GM19438 (cell line): ENCODE measurements around the gene USP49.
"Not testable (repeated sequence)": the region's sequence is repeated elsewhere in the genome, so short reads cannot be mapped to it uniquely, and the experiment has no call there.

ENCODE experiments used
- ATAC-seq: cut with Tn5 transposase; IDR thresholded peaks from one replicate; pipeline ENCODE4 v1.9.1; 2021; ENCODE audit warnings: low read depth; ENCODE audit not compliant: unreplicated experiment

USP49 gene

DNA sequence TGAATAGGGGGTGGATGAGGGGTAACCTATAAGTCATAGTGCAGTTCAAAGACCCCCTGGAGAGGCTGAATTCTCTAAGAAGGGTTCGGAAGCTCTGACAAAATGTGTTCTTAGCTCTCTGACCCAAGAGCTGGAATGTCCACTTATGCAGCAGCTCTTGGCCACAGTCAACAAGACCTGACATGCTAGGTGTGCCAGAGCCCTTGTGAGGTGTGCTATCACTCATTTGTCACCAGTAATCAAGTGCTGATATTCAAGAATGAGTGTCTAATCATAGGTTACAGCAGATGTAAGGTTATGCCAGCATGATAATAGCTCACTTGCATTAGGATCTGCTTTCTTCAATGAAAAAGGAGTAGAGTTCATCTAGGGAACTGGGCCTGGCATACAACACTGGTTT, 79.6 kb downstream of the USP49 start:
- ATAC-seq: no peak

DNA sequence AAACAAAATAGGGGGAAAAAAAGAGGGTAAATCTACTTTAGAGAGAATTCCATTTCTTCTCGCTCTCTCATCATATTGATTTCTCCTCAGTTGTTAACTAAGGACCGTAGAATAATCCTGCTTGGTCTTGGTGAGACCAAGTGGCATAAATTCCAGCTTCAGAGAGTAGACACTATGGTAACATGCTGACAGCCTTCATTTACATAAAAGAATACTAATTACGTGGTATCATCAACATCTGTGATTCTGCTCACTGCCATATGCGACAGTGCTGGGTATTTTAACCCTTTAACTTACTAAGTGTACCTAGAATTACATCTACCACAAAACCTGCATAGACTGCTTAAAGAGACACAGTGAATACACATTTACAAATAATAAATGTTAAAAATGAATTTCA, 80.5 kb downstream of the USP49 start:
- ATAC-seq: no peak

DNA sequence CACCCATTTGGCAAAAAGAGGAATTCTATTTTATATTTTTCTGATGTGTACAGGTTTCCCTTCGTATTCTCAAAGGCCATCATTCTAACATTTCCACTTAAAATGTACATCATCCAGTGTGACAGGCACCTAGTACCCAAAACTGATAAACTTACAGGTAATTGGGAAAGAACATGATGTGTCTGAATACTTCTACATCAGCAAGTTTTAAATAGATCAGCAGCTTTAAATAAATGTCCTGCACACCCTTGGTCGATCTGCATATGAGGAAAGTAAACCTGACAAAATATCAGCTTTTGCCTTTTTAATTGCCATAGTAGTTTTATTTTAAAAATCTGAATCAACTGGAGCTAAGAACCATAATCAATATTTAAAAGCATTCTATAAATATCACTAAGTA, 81.2 kb downstream of the USP49 start:
- no peak for ATAC-seq

DNA sequence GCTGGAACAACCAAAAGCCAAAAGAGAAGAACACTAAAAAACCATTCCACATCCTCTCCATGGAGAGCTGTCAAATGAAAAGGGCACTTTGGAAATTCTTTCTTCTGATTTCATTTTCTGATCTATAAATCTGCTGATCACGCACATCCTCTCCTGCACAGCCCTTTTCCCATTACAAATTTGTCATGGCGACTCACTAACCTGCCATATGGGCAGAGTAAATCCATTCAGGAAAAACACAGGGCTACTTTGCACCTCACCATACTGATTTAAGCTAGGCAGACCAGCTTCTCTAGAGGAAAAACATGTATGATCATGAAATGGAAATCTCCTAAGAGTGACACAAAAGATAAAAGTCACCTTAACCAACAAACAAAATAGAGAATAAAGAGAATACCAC, 81.7 kb downstream of the USP49 start:
- ATAC-seq: no peak

DNA sequence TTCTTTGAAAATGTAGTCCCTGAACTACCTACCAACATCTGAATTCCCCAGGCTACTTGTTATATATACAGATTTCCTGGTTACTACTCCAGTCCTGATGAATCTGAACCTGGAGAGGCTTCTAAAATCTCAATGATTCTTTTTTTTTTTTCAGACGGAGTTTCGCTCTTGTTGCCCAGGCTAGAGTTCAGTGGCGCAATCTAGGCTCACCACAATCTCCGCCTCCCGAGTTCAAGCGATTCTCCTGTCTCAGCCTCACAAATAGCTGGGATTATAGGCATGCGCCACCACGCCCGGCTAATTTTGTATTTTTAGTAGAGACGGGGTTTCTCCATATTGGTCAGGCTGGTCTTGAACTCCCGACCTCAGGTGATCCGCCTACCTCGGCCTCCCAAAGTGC, 83.2 kb downstream of the USP49 start:
- not testable (repeated sequence) for ATAC-seq

DNA sequence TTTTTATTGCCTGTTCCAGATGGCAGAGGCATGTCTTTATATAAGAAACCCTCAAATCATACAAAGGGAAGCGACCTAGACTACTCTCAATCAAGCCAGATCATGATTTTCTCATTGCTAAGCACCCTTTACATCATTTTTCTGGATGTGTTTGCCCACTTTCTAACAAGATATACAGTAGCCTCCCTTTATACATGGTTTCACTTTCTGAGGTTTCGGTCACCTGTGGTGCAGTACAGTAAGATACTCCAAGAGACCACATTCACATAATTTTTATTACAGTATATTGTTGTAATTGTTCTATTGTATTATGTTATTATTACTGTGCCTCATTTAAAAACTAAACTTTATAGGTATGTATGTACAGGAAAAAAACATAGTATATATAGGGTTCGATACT, 84.1 kb downstream of the USP49 start:
- no peak for ATAC-seq

DNA sequence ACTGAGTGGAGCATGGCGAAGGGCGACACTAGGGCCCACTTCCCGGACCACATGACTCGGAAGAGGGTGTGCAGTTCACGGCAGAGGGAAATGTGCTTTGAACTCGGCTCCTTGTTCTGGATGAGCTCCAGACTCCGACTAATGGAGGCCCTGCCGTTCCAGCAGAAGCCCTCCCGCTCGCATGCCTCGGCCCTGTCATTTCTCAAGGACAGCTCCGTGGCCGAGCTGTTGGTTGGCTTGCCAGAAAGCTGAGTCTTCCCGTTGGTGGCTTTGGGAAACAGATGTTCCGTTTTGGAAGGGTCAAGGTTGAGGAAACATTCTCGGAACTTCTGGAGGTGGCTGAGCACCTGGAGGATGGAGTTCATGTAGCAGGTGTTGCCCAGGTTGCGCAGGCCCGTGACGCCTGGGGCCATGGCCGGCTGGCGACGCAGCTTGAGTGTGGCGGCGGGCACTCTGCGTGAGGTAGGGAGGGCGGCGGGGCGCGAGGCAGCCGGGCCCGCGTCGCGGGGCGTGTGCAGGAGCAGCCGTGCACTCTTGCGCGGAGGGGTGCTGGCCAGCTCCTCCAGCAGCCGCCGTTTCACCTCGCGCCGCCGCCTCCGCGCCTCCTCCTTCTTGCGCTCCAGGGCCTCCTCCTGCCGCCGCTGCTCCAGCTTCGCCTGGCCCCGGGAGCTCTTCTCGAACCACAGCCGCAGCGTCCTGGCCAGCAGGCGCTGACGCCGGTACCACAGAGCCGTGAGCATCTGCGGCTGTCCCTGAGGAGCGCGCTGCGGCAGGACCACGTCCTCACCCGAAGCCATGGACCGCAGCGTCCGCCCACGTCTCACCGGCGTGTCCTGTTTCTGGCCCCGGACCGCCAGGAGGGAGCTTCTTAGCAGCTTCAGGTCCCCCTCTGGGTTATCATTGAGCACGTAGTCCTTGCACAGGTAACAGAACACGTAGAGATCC, 89.1 kb downstream of the USP49 start:
- ATAC-seq: no peak

DNA sequence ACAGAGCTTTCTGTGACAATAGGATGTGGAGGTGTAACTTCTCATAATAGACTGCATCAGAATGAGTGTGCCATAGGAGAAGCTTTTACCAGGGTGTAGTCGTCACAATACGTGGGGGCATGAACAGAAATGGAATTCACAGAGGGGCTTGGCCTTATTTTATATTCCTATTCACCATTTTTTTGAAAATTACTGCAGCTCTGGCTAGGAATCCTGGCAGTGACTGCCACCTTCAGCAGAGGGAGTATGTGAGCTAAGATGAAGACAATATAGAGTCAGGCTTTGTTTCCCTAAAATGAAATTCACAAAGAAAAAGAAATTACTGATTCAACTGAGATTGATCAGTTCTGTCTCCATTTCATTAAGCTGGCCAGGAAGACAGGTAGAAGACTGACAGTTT, 93.8 kb downstream of the USP49 start:
- ATAC-seq: no peak

DNA sequence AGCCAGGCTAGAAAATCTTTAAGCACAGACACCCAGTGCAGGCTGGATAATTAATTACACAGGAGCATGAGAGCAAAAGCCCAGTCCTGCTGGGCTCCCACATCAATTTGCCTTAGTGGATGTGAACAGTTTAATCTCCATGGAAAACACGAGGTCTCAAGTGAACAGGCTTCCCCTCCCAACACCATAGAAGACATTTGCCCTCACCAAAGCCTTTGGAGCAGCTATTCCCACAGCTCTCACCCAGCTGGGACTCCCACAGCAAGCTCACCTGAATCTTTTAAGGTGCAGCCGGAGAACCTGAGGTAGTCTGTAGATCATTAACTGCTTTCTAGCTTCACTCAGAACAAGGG, 95.6 kb downstream of the USP49 start:
- no peak for ATAC-seq

DNA sequence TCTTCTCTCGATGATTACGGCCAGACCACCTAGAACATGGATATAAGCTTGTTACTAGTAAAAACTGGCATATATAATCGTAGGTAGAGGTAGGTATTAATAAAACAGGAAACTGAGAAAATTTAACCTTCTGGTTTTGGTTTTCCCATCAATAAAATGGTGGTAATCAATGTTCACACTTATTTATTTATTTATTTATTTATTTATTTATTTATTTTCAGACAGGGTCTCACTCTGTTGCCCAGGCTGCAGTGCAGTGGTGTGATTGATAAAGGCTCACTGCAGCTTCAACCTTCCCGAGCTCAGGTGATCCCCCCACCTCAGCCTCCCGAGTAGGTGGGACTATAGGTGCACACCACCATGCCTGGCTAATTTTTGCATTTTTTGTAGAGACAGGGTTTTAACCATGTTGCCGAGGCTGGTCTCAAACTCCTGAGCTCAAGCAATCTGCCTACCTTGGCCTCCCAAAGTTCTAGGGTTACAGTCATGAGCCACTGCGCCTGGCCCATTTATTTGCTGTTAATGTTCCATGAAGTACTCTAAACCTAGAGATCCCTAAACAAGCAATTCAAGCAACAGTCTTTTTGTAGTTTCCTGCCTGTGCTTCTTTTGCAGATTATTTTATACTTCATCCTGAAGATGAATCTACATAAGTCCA, 96.1 kb downstream of the USP49 start:
- ATAC-seq: no peak

DNA sequence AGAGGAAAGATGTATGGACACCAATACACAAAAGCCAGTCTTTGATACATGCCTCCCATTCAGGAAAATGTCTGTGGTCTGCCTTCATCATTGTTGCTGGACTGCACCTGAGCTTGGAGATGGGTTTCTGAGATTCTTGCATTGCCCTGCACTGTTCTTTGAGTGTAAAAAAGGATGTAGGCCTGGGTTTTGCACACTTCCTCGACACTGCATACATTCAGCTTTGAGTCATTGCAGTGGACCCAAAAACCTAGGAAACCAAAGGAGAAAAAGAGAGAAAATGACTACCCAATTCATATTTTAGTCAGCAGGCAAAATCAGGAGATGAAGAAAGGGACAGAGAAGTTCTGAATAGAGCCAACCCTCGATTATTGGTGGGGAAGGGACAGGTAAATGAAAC, 98.7 kb downstream of the USP49 start:
- ATAC-seq: no peak

DNA sequence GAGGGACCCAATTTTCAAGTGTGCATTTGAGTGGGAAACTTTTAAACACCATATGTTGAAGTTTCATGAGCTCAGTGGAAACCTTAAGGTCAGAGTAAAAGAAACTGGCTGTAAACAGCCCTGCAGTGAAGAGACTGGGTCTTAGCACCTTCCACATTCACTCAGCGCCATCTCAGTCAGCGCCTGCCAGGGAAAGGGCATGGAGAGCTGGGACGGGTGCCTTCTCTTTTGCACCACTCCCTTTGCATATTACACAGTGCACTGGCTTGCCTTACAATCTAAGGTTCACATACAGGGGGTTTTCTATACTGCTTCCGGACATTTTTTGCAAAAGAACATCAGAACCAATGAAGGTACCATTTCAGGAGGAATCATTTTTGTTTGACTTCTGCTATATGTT, 103.2 kb downstream of the USP49 start:
- no peak for ATAC-seq

DNA sequence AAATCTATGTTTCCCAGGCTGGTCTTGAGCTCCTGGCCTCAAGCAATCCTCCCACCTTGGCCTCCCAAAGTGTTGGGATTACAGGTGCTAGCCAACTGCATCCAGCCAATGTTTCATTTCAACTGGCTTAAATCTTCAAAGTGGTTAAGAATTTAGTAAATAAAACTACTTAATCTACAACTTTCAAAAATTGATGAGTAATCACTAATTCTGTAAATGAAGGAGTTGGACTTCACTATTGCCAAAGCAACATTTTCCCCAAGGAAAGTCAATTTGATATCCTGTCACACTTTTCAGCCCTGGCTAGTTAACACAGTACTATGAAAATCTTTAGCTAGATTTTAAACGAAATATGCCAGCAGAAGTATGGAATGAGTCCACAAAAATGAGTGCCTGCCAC, 103.9 kb downstream of the USP49 start:
- ATAC-seq: no peak

DNA sequence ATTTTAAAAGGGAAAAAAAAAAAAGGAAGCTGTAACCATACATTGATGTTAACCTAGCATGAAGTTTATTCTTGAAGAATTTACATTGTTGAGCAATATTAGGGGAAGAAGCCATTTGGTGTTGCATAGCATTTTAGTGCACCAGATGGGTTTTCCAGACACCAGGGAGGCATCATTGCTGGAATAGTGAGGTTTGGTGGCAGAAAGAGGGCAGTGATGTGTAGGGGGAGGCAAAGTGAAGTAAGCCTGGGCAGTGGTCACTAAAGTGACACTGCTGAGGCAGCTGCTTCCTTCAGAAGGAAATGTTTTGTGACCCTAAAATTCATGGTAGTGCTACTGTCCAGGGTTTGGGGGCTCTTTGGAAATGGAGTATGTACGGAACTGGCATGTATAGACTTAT, 105.1 kb downstream of the USP49 start:
- ATAC-seq: no peak

DNA sequence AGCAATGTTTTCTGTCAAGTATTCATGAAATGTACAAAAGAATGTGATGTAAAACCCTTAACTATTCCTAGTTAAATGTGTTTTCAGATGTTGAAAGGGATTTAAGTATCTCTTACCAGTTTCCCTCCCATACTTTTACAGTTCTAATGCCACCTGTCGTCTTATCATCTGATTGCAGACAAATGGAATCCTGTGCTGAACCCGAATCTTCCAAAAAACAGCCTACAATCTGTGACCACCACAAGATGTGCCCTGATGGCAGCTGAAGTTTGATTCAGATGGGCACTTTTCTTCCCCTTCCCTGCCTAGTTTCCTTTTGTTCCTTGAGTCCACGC, 105.8 kb downstream of the USP49 start:
- no peak for ATAC-seq

DNA sequence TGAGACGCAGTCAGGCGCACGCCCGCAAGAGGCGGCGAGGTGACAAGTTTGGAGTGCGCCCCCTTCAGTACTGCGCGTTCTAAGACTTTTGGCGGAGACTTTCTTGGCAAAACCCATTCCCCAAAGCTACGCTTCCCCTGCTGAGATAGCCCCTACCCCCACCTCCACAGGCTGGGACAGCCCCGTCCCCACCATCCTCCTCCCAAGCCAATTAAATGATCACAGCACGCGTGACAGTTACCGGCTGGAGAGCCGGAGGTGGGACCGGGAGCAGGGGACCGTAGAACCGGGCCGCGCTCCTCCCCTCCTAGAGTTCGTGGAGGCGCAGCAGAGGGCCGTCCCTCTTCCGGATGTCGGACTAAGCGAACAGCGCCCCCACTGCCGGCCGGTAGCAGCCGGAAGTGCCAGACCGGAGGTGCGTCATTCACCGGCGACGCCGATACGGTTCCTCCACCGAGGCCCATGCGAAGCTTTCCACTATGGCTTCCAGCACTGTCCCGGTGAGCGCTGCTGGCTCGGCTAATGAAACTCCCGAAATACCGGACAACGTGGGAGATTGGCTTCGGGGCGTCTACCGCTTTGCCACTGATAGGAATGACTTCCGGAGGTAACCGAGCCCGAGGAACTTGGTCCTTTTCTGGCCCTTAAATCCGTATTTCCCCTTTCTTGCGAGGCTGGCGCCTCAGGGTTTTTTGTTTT, 107.8 kb downstream of the USP49 start, which contains the start of gene TOMM6:
TSS of gene TOMM6 (plus strand) at position 476 of the 699 bp plus-strand sequence. CDS start at position 480, 4 bp downstream.
- ATAC-seq: peak; percentile 77

DNA sequence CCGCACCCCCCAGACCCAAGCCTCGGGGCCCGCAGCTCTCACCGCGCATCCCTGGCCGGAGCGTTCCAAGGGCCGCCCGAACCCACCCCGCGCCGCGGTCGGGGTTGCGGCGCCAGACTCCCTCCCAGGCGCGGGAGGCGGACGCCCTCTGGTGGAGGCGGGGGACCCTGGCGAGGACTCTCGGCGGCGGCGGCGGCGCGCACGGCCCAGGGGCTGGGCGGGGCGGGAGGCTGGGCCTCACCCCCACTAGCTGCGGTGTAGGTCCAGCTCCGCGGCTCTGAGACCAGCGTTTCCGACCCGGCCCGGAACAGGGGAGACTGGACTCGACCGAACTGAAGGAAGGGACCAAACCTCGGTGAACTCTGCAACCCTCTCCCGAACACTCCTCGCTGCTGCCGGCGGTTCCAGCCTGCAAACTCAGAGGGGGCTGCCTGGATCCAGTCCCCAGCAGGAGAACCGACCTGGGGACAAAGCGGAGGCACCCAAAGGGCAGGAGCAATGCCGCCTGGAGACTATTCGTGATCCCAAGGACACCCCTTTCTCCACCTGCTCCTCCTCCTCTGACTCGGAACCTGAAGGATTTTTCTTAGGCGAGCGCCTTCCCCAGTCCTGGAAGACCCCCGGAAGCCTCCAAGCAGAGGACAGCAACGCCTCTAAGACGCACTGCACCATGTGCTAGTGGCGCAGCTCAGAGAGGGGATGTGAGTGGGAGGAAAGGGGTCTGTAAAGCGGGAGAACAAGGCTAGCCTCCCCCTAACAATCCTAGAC, 108.5 kb downstream of the USP49 start:
- peak; percentile 52 for ATAC-seq

DNA sequence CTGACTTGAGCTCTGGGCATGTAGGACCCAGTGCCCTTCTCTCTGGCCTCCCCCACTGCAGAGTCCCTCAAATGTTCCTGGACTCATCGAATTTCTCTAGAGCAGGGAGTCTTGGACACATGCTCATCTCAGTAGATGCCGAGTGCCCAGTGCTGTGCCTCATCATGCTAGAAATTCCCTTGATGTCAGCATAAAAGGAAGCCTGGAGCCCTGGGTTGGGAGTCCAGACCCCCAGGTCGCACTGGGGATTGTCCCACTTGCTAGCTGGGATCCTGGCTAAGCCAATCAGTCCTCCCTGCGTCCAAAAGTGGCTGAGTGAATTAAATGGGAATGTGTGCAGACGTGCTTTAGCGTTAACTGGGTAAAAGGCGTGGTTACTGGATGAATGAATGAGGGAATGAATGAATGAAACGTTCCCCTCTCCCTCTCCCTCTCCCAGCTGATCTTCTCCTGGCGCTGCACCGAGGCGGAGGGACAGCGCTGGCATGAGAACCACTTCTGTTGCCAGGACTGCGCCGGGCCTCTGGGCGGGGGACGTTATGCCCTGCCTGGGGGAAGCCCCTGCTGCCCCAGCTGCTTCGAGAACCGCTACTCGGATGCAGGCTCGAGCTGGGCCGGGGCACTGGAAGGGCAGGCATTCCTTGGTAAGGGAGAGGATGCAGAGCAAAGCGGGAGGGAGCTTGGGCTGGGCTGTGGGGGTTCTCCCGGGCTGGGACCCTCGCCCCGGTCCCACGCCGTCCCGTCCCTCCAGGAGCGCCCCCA, 109.3 kb downstream of the USP49 start:
- ATAC-seq: no peak

DNA sequence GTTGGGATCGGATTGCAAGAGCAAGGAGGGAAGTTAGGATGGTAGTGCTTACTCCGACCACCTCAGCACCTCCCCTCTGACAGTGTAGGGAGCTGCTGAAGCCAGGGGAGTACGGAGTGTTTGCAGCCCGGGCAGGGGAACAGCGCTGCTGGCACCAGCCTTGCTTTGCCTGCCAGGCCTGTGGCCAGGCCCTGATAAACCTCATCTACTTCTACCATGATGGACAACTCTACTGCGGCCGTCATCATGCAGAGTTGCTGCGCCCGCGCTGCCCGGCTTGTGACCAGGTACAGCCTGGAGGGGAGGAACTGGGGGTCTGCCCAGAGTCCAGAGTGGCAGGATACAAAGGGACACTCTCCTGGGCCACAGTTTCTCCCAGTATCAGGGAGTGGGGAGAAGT, 109.9 kb downstream of the USP49 start:
- no peak for ATAC-seq

DNA sequence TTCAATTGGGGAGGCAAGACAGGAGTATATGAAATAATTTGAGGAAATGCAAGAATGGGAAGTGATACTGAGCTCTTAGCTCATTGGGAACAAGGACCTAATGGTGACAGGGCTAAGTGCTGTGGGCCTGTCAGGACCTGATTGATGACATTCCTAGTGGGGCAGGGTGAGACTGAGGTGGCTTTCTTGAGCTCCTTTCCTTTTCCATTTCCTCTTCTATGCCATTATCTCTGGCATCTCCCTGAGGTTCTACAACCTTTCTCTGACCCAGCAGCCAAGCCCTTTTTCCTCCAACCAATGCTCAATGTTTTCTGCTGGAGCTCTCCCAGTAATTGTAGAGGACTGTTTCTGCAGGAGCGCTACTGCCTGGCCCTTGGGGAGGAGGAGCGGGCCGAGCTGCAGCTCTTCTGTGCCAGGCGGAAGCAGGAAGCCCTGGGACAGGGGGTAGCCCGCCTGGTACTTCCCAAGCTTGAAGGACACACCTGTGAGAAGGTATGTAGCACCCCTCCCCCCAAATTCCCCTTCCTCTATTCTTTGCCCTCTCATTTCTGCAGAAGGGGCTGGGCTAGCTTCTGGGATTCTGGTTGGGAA, 110.5 kb downstream of the USP49 start:
- no peak for ATAC-seq
